ENCODE results near the gene PDSS2. TPM values are rescaled to one million over a fixed set of nuclear protein-coding genes. Genes with fewer than 3 reads are reported as not detected.

Gene PDSS2
- total RNA-seq, 1 donor from 2014 or later: 13.4 TPM

DNA sequence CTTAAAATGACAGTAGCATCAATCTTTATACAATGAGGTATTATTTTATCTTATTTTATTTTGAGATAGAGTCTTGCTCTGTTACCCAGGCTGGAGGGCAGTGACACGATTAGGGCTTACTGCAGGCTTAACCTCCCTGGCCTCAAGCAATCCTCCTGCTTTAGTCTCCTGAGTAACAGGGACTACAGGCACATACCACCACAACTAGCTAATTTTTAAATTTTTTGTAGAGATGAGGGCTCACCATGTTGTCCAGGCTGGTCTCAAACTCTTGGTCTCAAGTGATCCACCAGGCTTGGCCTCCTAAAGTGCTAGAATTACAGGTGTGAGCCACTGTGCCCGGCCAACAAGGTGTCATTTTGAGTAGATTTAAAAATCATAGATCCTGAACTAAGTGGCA, 125.9 kb downstream of the PDSS2 start:
- no peak for TF ChIP-seq CTCF (IDR thresholded peaks at IDR 0.05; ENCODE audit: insufficient read depth, low read length, poor library complexity, severe bottlenecking)
- DNase-seq (ENCODE audit: low read depth): no peak
- Histone ChIP-seq H3K27me3 (ENCODE audit: control insufficient read depth, insufficient read depth, low read length) (no peaks in the 10 kb centered on the region), H3K36me3 (ENCODE audit: control insufficient read depth, insufficient read depth, low read length) (no peaks in the 10 kb centered on the region), H3K4me3 (ENCODE audit: low read depth, low read length) (no peak overlapping the region)

- TF ChIP-seq CTCF (IDR thresholded peaks at IDR 0.05; ENCODE audit: insufficient read depth, low read length, poor library complexity, severe bottlenecking): no peak
- no peaks in the 10 kb centered on the region for H3K36me3 ChIP-seq (ENCODE audit: control insufficient read depth, insufficient read depth, low read length)
- DNase-seq (ENCODE audit: low read depth): no peak
- H3K27me3 ChIP-seq (ENCODE audit: control insufficient read depth, insufficient read depth, low read length): no peaks in the 10 kb centered on the region
- no peak overlapping the region for H3K4me3 ChIP-seq (ENCODE audit: low read depth, low read length)
These were observed 127.7 kb downstream of the PDSS2 start for GRCh38 chr6:107331409-107332386.

- no peak for DNase-seq (ENCODE audit: low read depth)
- TF ChIP-seq CTCF (IDR thresholded peaks at IDR 0.05; ENCODE audit: insufficient read depth, low read length, poor library complexity, severe bottlenecking): no peak
- Histone ChIP-seq H3K36me3 (ENCODE audit: control insufficient read depth, insufficient read depth, low read length) (no peaks in the 10 kb centered on the region), H3K27me3 (ENCODE audit: control insufficient read depth, insufficient read depth, low read length) (no peaks in the 10 kb centered on the region), H3K4me3 (ENCODE audit: low read depth, low read length) (no peak overlapping the region)
These were observed 129.2 kb downstream of the PDSS2 start for GRCh38 chr6:107330168-107330567.

DNA sequence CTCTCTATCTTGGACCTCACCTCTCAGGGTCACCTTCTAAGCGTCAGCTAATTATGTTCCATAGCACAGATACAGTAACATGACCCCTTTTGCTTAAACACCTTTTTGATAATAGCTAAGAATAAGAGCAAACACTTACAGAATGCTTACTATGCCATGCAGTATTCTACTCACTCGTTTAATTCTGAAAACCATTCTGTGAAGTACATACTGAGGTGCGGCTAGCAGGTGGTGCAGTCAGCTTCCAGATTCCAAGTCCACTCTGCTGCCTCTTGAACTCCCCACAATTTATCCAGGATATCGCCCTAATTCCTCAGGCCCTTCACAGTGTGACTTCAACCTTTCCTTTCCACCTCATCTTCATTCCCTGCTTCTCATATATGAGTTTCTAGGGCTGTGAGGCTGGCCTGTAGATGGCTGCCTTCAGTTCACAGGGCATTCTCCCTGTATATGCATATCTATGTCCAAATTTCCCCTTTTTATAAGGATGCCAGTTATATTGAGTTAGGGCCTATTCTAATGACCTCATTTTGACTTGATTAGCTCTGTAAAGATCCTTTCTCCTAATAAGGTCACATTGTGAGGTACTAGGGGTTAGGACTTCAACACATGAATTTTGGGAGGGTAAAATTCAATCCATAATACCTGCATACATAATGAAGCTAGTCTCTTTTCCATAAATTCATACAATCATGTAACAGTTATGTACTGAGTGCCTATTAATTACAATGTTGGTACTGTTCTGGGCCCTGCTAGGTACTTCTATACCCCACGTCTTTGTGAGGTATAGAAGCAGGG, 130.1 kb downstream of the PDSS2 start:
- TF ChIP-seq CTCF (IDR thresholded peaks at IDR 0.05; ENCODE audit: insufficient read depth, low read length, poor library complexity, severe bottlenecking): no peak
- Histone ChIP-seq H3K27me3 (ENCODE audit: control insufficient read depth, insufficient read depth, low read length) (no peaks in the 10 kb centered on the region), H3K4me3 (ENCODE audit: low read depth, low read length) (no peak overlapping the region), H3K36me3 (ENCODE audit: control insufficient read depth, insufficient read depth, low read length) (no peaks in the 10 kb centered on the region)
- no peak for DNase-seq (ENCODE audit: low read depth)

DNA sequence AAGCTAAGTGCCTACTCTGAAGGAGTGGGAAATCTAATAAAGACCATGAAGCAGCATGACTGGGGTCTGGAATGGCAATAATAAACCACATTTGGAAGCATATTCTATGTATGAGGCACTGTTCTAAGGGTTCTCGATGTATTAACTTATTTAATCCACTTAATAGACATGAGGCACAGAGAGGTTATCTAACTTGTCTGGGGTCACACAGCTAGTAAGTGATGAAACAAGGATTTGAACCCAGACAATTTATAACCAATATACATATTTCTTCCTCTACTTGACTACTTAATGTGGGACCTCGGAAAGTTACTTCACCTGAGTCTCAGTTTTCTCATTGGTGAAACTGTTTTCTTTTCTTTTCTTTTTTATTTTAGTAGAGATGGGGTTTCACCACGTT, 131.3 kb downstream of the PDSS2 start:
- Histone ChIP-seq H3K4me3 (ENCODE audit: low read depth, low read length) (no peak overlapping the region), H3K36me3 (ENCODE audit: control insufficient read depth, insufficient read depth, low read length) (no peaks in the 10 kb centered on the region), H3K27me3 (ENCODE audit: control insufficient read depth, insufficient read depth, low read length) (no peaks in the 10 kb centered on the region)
- no peak for TF ChIP-seq CTCF (IDR thresholded peaks at IDR 0.05; ENCODE audit: insufficient read depth, low read length, poor library complexity, severe bottlenecking)
- DNase-seq (ENCODE audit: low read depth): no peak
